T-helper 2 cell treated with Interferon-gamma antibody and Interleukin-4, amounts not matched to agents 5 μg/mL and 100 μg/mL, for 36 hours (primary cell): ENCODE data around the gene TMEM254.
A peak's percentile ranks its signal among the peaks of the same experiment; 100 is the strongest.
"Not testable (repeated sequence)": the region's sequence is repeated elsewhere in the genome, so short reads cannot be mapped to it uniquely, and the experiment has no call there.

ENCODE experiments used
- DNase-seq: peaks from one replicate; pipeline ENCODE4 v3.0.0; 2021; ENCODE audit warnings: low spot score
- H3K27ac Mint-ChIP-seq: one replicate; pipeline ENCODE4 v1.8.0; 2021; ENCODE audit warnings: mild to moderate bottlenecking, mixed read lengths
- H3K27me3 Mint-ChIP-seq: one replicate; pipeline ENCODE4 v1.8.0; 2021; ENCODE audit warnings: low read depth, mixed read lengths
- H3K36me3 Mint-ChIP-seq: one replicate; pipeline ENCODE4 v1.8.0; 2021; ENCODE audit warnings: low read depth, mixed read lengths
- H3K4me1 Mint-ChIP-seq: one replicate; pipeline ENCODE4 v1.8.0; 2021; ENCODE audit warnings: low read depth, mixed read lengths
- H3K4me3 Mint-ChIP-seq: one replicate; pipeline ENCODE4 v1.8.0; 2022; ENCODE audit warnings: mild to moderate bottlenecking, moderate library complexity, mixed read lengths
- H3K9me3 Mint-ChIP-seq: one replicate; pipeline ENCODE4 v1.8.0; 2021; ENCODE audit warnings: mixed read lengths

The TMEM254 gene

GRCh38 chr10:80057171-80057570, 21.3 kb upstream of the TMEM254 start:
- no peaks in the 10 kb centered on the region for H3K36me3 Mint-ChIP-seq
- no peaks in the 10 kb centered on the region for H3K27me3 Mint-ChIP-seq
- H3K4me1 Mint-ChIP-seq = no peaks in the 10 kb centered on the region
- H3K27ac Mint-ChIP-seq = no peak overlapping the region
- H3K4me3 Mint-ChIP-seq = no peak overlapping the region
- H3K9me3 Mint-ChIP-seq = no peaks in the 10 kb centered on the region
- DNase-seq = no peak

GRCh38 chr10:80064120-80064886, 14.2 kb upstream of the TMEM254 start:
- Mint-ChIP-seq H3K9me3 (peaks cover 8% of the 10 kb centered on the region), H3K27ac (no peak overlapping the region), H3K4me1 (no peaks in the 10 kb centered on the region), H3K4me3 (no peak overlapping the region), H3K27me3 (peaks cover 3% of the 10 kb centered on the region), H3K36me3 (no peaks in the 10 kb centered on the region)
- DNase-seq = no peak

- H3K36me3 Mint-ChIP-seq = no peaks in the 10 kb centered on the region
- H3K4me1 Mint-ChIP-seq = no peaks in the 10 kb centered on the region
- peaks cover 8% of the 10 kb centered on the region for H3K9me3 Mint-ChIP-seq
- H3K27me3 Mint-ChIP-seq = peaks cover 3% of the 10 kb centered on the region
- no peak for DNase-seq
- no peak overlapping the region for H3K27ac Mint-ChIP-seq
- H3K4me3 Mint-ChIP-seq = no peak overlapping the region
Observed at GRCh38 chr10:80066809-80067208, 11.7 kb upstream of the TMEM254 start.

- not testable (repeated sequence) for DNase-seq, H3K27ac Mint-ChIP-seq, H3K27me3 Mint-ChIP-seq, H3K4me1 Mint-ChIP-seq, H3K4me3 Mint-ChIP-seq, H3K36me3 Mint-ChIP-seq, H3K9me3 Mint-ChIP-seq
Observed at GRCh38 chr10:80067821-80068220, 10.6 kb upstream of the TMEM254 start.

GRCh38 chr10:80068270-80068669, 10.2 kb upstream of the TMEM254 start:
- Mint-ChIP-seq H3K9me3 (peaks cover 8% of the 10 kb centered on the region), H3K27me3 (peaks cover 3% of the 10 kb centered on the region), H3K27ac (no peak overlapping the region), H3K4me3 (no peak overlapping the region), H3K4me1 (no peaks in the 10 kb centered on the region), H3K36me3 (no peaks in the 10 kb centered on the region)
- DNase-seq = no peak

GRCh38 chr10:80070057-80070456, 8.4 kb upstream of the TMEM254 start:
- Mint-ChIP-seq H3K36me3 (no peaks in the 10 kb centered on the region), H3K4me1 (no peaks in the 10 kb centered on the region), H3K27me3 (peaks cover 3% of the 10 kb centered on the region), H3K27ac (no peak overlapping the region), H3K9me3 (peaks cover 8% of the 10 kb centered on the region), H3K4me3 (no peak overlapping the region)
- DNase-seq = no peak

GRCh38 chr10:80072584-80072983, 5.9 kb upstream of the TMEM254 start:
- Mint-ChIP-seq H3K27ac (no peak overlapping the region), H3K36me3 (no peaks in the 10 kb centered on the region), H3K4me1 (peaks cover 7% of the 10 kb centered on the region), H3K4me3 (no peak overlapping the region), H3K27me3 (peaks cover 3% of the 10 kb centered on the region), H3K9me3 (peaks cover 8% of the 10 kb centered on the region)
- DNase-seq = no peak

- H3K27ac Mint-ChIP-seq = no peak overlapping the region
Observed at GRCh38 chr10:80075781-80076180, 2.7 kb upstream of the TMEM254 start.

GRCh38 chr10:80077869-80078447, 507 bp upstream of the TMEM254 start:
- H3K9me3 Mint-ChIP-seq = no peaks in the 10 kb centered on the region

More at GRCh38 chr10:80075781-80076180, 2.7 kb upstream of the TMEM254 start:
- DNase-seq = peak; percentile 31
- Mint-ChIP-seq H3K27me3 (no peaks in the 10 kb centered on the region), H3K4me1 (peaks cover 22% of the 10 kb centered on the region), H3K4me3 (no peak overlapping the region), H3K36me3 (no peaks in the 10 kb centered on the region), H3K9me3 (no peaks in the 10 kb centered on the region)

GRCh38 chr10:80079312-80079719, 851 bp downstream of the TMEM254 start:
- no peaks in the 10 kb centered on the region for H3K9me3 Mint-ChIP-seq
- DNase-seq = no peak
- H3K27ac Mint-ChIP-seq = peak overlapping the region; percentile 87
- no peaks in the 10 kb centered on the region for H3K36me3 Mint-ChIP-seq
- H3K4me1 Mint-ChIP-seq = peaks cover 22% of the 10 kb centered on the region
- H3K27me3 Mint-ChIP-seq = no peaks in the 10 kb centered on the region
- peak overlapping the region; percentile 99 for H3K4me3 Mint-ChIP-seq

More at GRCh38 chr10:80077869-80078447, 507 bp upstream of the TMEM254 start:
- Mint-ChIP-seq H3K4me3 (peak overlapping the region; percentile 99), H3K4me1 (peaks cover 22% of the 10 kb centered on the region), H3K27ac (peak overlapping the region; percentile 87), H3K36me3 (no peaks in the 10 kb centered on the region), H3K27me3 (no peaks in the 10 kb centered on the region)
- no peak for DNase-seq

- no peak overlapping the region for H3K4me3 Mint-ChIP-seq
- no peaks in the 10 kb centered on the region for H3K36me3 Mint-ChIP-seq
- H3K27me3 Mint-ChIP-seq = no peaks in the 10 kb centered on the region
- DNase-seq = no peak
- no peak overlapping the region for H3K27ac Mint-ChIP-seq
- H3K4me1 Mint-ChIP-seq = peaks cover 19% of the 10 kb centered on the region
- H3K9me3 Mint-ChIP-seq = no peaks in the 10 kb centered on the region
Observed at GRCh38 chr10:80081026-80081425, 2.6 kb downstream of the TMEM254 start.

- Mint-ChIP-seq H3K9me3 (no peaks in the 10 kb centered on the region), H3K36me3 (no peaks in the 10 kb centered on the region), H3K4me3 (no peak overlapping the region), H3K27ac (no peak overlapping the region), H3K27me3 (no peaks in the 10 kb centered on the region), H3K4me1 (peaks cover 17% of the 10 kb centered on the region)
- DNase-seq = no peak
Observed at GRCh38 chr10:80081801-80082750, 3.6 kb downstream of the TMEM254 start.

- H3K27ac Mint-ChIP-seq = no peak overlapping the region
- peaks cover 3% of the 10 kb centered on the region for H3K27me3 Mint-ChIP-seq
- H3K36me3 Mint-ChIP-seq = peaks cover 3% of the 10 kb centered on the region
- no peak overlapping the region for H3K4me3 Mint-ChIP-seq
- H3K4me1 Mint-ChIP-seq = no peaks in the 10 kb centered on the region
- DNase-seq = no peak
- H3K9me3 Mint-ChIP-seq = no peaks in the 10 kb centered on the region
Observed at GRCh38 chr10:80090121-80090520, 11.7 kb downstream of the TMEM254 start.

- Mint-ChIP-seq H3K9me3 (no peaks in the 10 kb centered on the region), H3K27ac (no peak overlapping the region), H3K4me3 (no peak overlapping the region), H3K36me3 (peaks cover 2% of the 10 kb centered on the region), H3K27me3 (peaks cover 19% of the 10 kb centered on the region), H3K4me1 (no peaks in the 10 kb centered on the region)
- DNase-seq = no peak
Observed at GRCh38 chr10:80094231-80094630, 15.8 kb downstream of the TMEM254 start.
